ENCODE results near the gene NECTIN4. TPM values are rescaled to one million over a fixed set of nuclear protein-coding genes. Genes with fewer than 3 reads are reported as not detected.

NECTIN4 gene
- total and polyA plus RNA-seq, 2 of the 8 experiments (the other 6 are each of a cell fraction or from before 2014, with no cell fraction given) = 0.19 to 0.71 TPM

DNA sequence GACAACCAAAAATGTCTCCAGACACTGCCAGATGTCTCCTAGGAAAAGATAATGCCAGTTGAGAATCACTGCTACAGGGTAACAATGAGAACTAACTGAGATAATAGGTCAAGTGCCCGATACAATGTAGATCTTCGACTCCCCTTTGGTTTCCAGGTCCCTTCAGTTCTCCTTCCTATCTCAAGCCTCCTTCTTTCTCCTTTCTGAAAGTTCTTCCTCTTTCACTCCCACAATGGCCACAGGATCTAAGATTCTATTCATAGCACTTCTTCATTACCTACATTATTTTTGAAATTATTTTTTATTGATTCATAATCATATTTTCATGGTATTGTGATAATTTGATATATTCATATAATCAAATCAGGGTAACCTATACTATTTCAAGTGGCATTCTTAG, 22.2 kb upstream of the NECTIN4 start:
- Histone ChIP-seq H3K23ac (ENCODE audit: insufficient read length) (no peak overlapping the region), H3K14ac (ENCODE audit: insufficient read length) (no peak overlapping the region), H2BK15ac (ENCODE audit: low read length) (no peak overlapping the region), H4K8ac (ENCODE audit: extremely low read depth, insufficient read depth, low read length) (no peak overlapping the region), H3K4ac (replicated peaks; ENCODE audit: insufficient read length, low read depth, low read length) (no peak overlapping the region), H4K5ac (ENCODE audit: insufficient read length, low read depth, low read length) (no peak overlapping the region), H3K56ac (replicated peaks; ENCODE audit: insufficient read length, low read depth, low read length) (no peak overlapping the region), H3K4me1 (replicated peaks in 1 of 4; ENCODE audit: control insufficient read depth in 3 of 4, insufficient read depth in 4 of 4, low read length in 3 of 4) (no peaks in the 10 kb centered on the region), H3K4me3 (ENCODE audit: extremely low read depth in 1 of 4, insufficient read depth in 2 of 4, low read depth in 3 of 4, low read length in 4 of 4) (no peak overlapping the region), H3K9ac (replicated peaks in 1 of 4; ENCODE audit: extremely low read depth in 1 of 4, low read depth in 3 of 4, low read length in 3 of 4) (no peak overlapping the region), H3K27me3 (replicated peaks in 1 of 4; ENCODE audit: control insufficient read depth in 3 of 4, extremely low read depth in 1 of 4, insufficient read depth in 3 of 4, low read length in 3 of 4) (no peaks in the 10 kb centered on the region), H4K91ac (replicated peaks; ENCODE audit: insufficient read length, low read length) (no peak overlapping the region), H2AK5ac (ENCODE audit: low read depth, low read length) (no peak overlapping the region), H2BK20ac (ENCODE audit: low read length) (no peak overlapping the region), H2AFZ (ENCODE audit: low read length) (no peak overlapping the region), H3K18ac (ENCODE audit: extremely low read depth, low read length) (no peak overlapping the region), H3K36me3 (ENCODE audit: control insufficient read depth in 2 of 4, insufficient read depth in 4 of 4, low read length in 3 of 4) (peaks cover 0 to 3% (median 0%) of the 10 kb centered on the region in 4 experiments; a peak in 1 of 8 replicates), H3K4me2 (ENCODE audit: insufficient read depth in 1 of 2, low read depth in 2 of 2, low read length in 2 of 2) (no peak overlapping the region), H3K9me3 (ENCODE audit: insufficient read depth in 2 of 2, low read depth in 1 of 2, low read length in 1 of 2) (no peaks in the 10 kb centered on the region), H3K79me1 (ENCODE audit: low read depth, low read length) (peaks cover 10% of the 10 kb centered on the region), H4K20me1 (replicated peaks in 1 of 2; ENCODE audit: control insufficient read depth in 1 of 2, insufficient read depth in 2 of 2, low read length in 2 of 2) (peaks cover 0 to 1% of the 10 kb centered on the region in 2 experiments), H3K23me2 (ENCODE audit: low read depth, low read length) (no peaks in the 10 kb centered on the region), H2BK120ac (replicated peaks; ENCODE audit: low read depth, low read length) (no peak overlapping the region), H2BK5ac (ENCODE audit: low read depth, low read length) (no peak overlapping the region), H2BK12ac (ENCODE audit: low read depth, low read length) (no peak overlapping the region), H3K27ac (ENCODE audit: low read depth, low read length) (no peak overlapping the region), H3K79me2 (ENCODE audit: control insufficient read depth in 1 of 2, insufficient read depth in 2 of 2, low read length in 2 of 2) (peaks cover 4 to 61% of the 10 kb centered on the region in 2 experiments; a peak in 3 of 4 replicates)
- 98% methylated on average over 2 of the region's 2 CpGs; no CpG with 5 or more reads in 1 of the 2 experiments for WGBS, 2 experiments (ENCODE audit: extremely low coverage in 1 of 2, insufficient coverage in 1 of 2, insufficient read length in 1 of 2, insufficient replicate concordance in 2 of 2, low coverage in 1 of 2, low lambda C conversion rate in 2 of 2, missing lambda C conversion rate in 1 of 2)
- POLR2A ChIA-PET (ENCODE audit: partially characterized antibody) = no interaction called here
- FAIRE-seq (no peak), DNase-seq (ENCODE audit: low read depth in 1 of 2, low spot score in 2 of 2) (no peak)
- CTCF ChIA-PET (ENCODE audit: partially characterized antibody) = interaction anchor here (1.0 to 1.2 kb wide), 4 partner anchors 14 to 114 kb away, joined by 3 to 6 read pairs (median 4); partner anchors contain the start of gene KLHDC9
- TF ChIP-seq SIN3A (conservative IDR thresholded peaks at IDR 0.05 in 1 of 2, IDR thresholded peaks at IDR 0.05 in 1 of 2; ENCODE audit: low read depth in 1 of 2, low read length in 2 of 2) = no peak
- no peak for TF ChIP-seq SIX5 (IDR thresholded peaks at IDR 0.05; ENCODE audit: low read depth, low read length)
- no peak for TF ChIP-seq SUZ12 (IDR thresholded peaks at IDR 0.05; ENCODE audit: low read length)
- no peak for TF ChIP-seq BRCA1 (IDR thresholded peaks at IDR 0.05; ENCODE audit: low read depth, low read length)
- no peak for TF ChIP-seq POLR2A (IDR thresholded peaks at IDR 0.05; ENCODE audit: control extremely low read depth in 1 of 2, low read depth in 2 of 2, low read length in 2 of 2)
- TF ChIP-seq, protein P1, sequence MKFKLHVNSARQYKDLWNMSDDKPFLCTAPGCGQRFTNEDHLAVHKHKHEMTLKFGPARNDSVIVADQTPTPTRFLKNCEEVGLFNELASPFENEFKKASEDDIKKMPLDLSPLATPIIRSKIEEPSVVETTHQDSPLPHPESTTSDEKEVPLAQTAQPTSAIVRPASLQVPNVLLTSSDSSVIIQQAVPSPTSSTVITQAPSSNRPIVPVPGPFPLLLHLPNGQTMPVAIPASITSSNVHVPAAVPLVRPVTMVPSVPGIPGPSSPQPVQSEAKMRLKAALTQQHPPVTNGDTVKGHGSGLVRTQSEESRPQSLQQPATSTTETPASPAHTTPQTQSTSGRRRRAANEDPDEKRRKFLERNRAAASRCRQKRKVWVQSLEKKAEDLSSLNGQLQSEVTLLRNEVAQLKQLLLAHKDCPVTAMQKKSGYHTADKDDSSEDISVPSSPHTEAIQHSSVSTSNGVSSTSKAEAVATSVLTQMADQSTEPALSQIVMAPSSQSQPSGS (IDR thresholded peaks at IDR 0.05; ENCODE audit: low read length) = no peak
- no peak for TF ChIP-seq SP2 (IDR thresholded peaks at IDR 0.05; ENCODE audit: low read length)
- TF ChIP-seq BCL11A (IDR thresholded peaks at IDR 0.05; ENCODE audit: low read depth in 2 of 2, low read length in 2 of 2) = no peak
- TF ChIP-seq TEAD4 (IDR thresholded peaks at IDR 0.05; ENCODE audit: low read depth, low read length) = no peak
- no peak for TF ChIP-seq JUND (IDR thresholded peaks at IDR 0.05; ENCODE audit: low read length)
- no peak for TF ChIP-seq RNF2 (IDR thresholded peaks at IDR 0.05; ENCODE audit: borderline replicate concordance, low read depth, low read length, missing control alignments, poor library complexity, severe bottlenecking)
- TF ChIP-seq EP300 (IDR thresholded peaks at IDR 0.05; ENCODE audit: borderline replicate concordance in 1 of 2, low read depth in 2 of 2, low read length in 2 of 2) = no peak
- TF ChIP-seq TAF1 (IDR thresholded peaks at IDR 0.05; ENCODE audit: low read depth, low read length) = no peak
